Thoracic aorta (tissue), 2 donors: ENCODE results near the gene RELL1. TPM values are rescaled to one million over a fixed set of nuclear protein-coding genes. Genes with fewer than 3 reads are reported as not detected.

Experiments
- ATAC-seq: fragments of 150-250 bp; one replicate; pipeline ENCODE4 v1.8.0; 2017; ENCODE audit warnings: low read depth; ENCODE audit not compliant: insufficient number of reproducible peaks, low FRiP score
- DNase-seq: peaks from one replicate; pipeline ENCODE4 v3.0.0-alpha.2; 2020; ENCODE audit warnings: low spot score
- H3K27ac ChIP-seq, 2 donors: fragments of 200-600 bp; sonication (generic); 1 replicate in 1 of 2; 2 replicates in 1 of 2; pipeline ENCODE4 v1.5.1; 2016; ENCODE audit warnings: mild to moderate bottlenecking in 2 of 2, moderate library complexity in 2 of 2
- H3K27me3 ChIP-seq: fragments of 200-600 bp; sonication (generic); replicated peaks from 2 replicates; pipeline ENCODE4 v1.6.0; 2016; ENCODE audit warnings: mild to moderate bottlenecking; ENCODE audit not compliant: insufficient read depth
- H3K36me3 ChIP-seq: fragments of 200-600 bp; sonication (generic); one replicate; pipeline ENCODE4 v1.5.1; 2016
- H3K4me1 ChIP-seq, 2 donors: fragments of 200-600 bp; sonication (generic); 1 replicate in 1 of 2; 2 replicates in 1 of 2; pipeline versions ENCODE4 v1.5.1 to v1.6.0; 2016; ENCODE audit warnings: low read depth in 2 of 2, mild to moderate bottlenecking in 1 of 2; ENCODE audit not compliant: control insufficient read depth in 1 of 2
- H3K4me3 ChIP-seq: fragments of 200-600 bp; sonication (generic); 2 replicates; pipeline ENCODE4 v1.5.1; 2016; ENCODE audit warnings: mild to moderate bottlenecking
- H3K9me3 ChIP-seq: fragments of 200-600 bp; sonication (generic); 2 replicates; pipeline ENCODE4 v1.5.1; 2016
- total RNA-seq, 2 donors: library from RNA; depleted of rRNA; stranded (reverse); fragments of >200 nt; gene quantifications; one replicate each; pipeline versions ENCODE4 v1.1.0 to v1.2.3, GENCODE V29; 2016
- TF ChIP-seq, protein P1 (sequence below): fragments of 200-600 bp; sonication (generic); IDR thresholded peaks from one replicate; pipeline ENCODE4 v1.5.1; 2019; ENCODE audit warnings: antibody characterized with exemption

RELL1 gene
- total RNA-seq, 2 donors from 2014 or later = 46.7 to 69.3 TPM

DNA sequence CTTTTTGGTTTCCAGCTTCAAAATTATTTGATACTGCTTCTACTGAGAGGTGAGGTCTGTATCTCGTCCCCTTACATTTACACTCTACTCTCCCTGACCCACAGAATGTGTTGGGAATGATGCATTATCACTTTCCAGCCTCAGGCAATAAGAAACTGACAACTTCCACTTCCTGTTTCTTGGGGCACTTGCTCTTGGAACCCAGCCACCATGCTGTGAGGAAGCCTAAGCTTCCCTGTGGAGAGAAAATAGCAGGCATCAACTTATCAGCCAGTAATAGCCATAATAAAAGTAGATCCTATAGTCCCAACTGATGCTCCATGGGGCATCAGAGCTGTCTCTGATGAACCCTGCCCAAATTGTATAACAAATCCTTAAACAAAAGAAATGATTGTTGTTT, 32.6 kb downstream of the RELL1 start:
- peaks cover 4% of the 10 kb centered on the region for H3K9me3 ChIP-seq
- no peak overlapping the region for H3K27ac ChIP-seq
- H3K27me3 ChIP-seq = no peaks in the 10 kb centered on the region
- no peak overlapping the region for H3K4me3 ChIP-seq
- ATAC-seq (no peak), DNase-seq (no peak)
- no peaks in the 10 kb centered on the region for H3K4me1 ChIP-seq
- TF ChIP-seq, protein P1, sequence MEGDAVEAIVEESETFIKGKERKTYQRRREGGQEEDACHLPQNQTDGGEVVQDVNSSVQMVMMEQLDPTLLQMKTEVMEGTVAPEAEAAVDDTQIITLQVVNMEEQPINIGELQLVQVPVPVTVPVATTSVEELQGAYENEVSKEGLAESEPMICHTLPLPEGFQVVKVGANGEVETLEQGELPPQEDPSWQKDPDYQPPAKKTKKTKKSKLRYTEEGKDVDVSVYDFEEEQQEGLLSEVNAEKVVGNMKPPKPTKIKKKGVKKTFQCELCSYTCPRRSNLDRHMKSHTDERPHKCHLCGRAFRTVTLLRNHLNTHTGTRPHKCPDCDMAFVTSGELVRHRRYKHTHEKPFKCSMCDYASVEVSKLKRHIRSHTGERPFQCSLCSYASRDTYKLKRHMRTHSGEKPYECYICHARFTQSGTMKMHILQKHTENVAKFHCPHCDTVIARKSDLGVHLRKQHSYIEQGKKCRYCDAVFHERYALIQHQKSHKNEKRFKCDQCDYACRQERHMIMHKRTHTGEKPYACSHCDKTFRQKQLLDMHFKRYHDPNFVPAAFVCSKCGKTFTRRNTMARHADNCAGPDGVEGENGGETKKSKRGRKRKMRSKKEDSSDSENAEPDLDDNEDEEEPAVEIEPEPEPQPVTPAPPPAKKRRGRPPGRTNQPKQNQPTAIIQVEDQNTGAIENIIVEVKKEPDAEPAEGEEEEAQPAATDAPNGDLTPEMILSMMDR = no peak
- no peaks in the 10 kb centered on the region for H3K36me3 ChIP-seq

DNA sequence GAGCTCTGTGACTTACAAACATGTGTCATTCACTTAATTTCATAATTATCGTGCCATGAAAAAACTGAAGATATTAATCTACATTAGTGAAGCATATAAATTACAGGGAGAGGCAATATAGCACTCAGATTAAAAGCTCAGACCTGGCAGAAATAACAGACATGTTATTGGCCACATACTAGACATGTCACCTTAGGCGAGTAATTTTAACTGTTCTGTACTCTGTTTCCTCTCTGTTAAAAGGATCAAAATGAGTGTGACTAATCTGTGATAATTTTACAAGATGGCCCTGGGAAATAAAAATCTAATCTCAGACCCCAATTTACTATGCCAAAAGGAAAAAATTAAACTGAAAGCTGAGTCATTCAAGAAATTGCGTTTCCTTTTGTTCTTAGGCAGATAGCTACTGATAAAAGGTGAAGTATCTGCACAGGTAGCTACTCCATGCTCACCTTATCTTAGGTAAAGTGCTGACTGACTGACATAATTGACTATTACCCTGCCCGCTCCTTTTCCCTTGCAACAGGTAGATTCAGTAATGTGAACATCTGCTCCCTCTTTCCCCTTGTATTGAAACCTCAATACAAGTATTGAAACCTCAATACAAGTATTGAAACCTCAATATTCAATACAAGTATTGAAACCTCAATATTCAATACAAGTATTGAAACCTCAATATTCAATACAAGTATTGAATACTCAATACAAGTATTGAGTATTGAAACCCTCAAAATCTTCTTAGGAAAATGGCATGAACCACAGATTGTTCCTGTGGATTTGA, 33.2 kb downstream of the RELL1 start:
- no peak overlapping the region for H3K27ac ChIP-seq
- no peaks in the 10 kb centered on the region for H3K4me1 ChIP-seq
- DNase-seq (no peak), ATAC-seq (no peak)
- TF ChIP-seq, protein P1 = no peak
- H3K9me3 ChIP-seq = peaks cover 4% of the 10 kb centered on the region
- H3K4me3 ChIP-seq = no peak overlapping the region
- no peaks in the 10 kb centered on the region for H3K36me3 ChIP-seq
- no peaks in the 10 kb centered on the region for H3K27me3 ChIP-seq

DNA sequence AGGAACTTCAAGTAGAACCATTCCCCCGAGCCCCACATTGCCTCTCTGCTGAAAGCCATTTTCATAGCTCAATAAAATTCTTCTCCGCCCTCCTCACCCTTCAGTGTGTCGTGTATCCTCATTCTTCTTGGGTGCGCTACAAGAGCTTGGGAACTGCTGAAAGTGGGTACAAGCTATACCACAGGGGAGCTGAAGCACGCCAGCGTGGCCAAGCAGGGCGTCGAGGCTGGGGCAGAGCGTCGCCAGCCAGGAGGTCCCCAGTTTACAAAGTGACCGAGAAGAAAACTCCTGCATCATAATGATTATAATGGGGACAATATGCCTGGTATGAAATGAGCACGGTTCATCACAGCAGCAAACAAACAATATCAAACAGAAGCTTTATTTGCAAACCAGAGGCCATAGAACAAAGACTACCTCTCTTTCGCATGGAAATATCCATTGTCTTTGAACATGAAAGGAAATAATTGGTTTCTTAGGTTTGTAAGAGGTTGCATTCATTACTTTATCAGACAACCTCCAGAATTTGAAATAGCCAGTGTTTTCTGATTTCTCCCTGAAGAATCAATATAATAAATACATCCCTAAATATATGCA, 34.3 kb downstream of the RELL1 start:
- H3K36me3 ChIP-seq = peaks cover 4% of the 10 kb centered on the region
- H3K4me3 ChIP-seq = no peak overlapping the region
- peaks cover 4% of the 10 kb centered on the region for H3K9me3 ChIP-seq
- ATAC-seq = no peak
- TF ChIP-seq, protein P1 = no peak
- DNase-seq = no peak
- no peaks in the 10 kb centered on the region for H3K27me3 ChIP-seq
- H3K27ac ChIP-seq = no peak overlapping the region
- H3K4me1 ChIP-seq = no peaks in the 10 kb centered on the region

DNA sequence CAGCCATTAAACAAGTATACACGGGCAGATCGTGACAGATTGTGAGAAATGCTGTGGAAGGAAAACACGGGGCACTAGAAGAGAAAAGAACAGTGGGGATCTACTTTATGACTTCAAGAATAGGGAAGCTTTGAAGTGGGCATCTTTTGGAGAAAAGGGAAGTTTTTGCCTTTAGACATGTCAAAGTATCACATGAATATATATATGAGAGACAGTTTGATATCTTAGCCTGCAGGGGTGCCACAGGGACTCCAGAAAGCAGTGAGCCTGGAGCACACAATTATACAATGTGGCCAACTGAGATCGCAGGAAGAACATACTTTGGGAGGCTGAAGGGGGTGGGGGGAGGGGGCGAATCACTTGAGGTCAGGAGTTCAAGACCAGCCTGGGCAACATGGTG, 35.7 kb downstream of the RELL1 start:
- TF ChIP-seq, protein P1 = no peak
- no peak overlapping the region for H3K27ac ChIP-seq
- ATAC-seq (no peak), DNase-seq (no peak)
- H3K4me1 ChIP-seq = no peaks in the 10 kb centered on the region
- H3K36me3 ChIP-seq = peaks cover 7% of the 10 kb centered on the region
- H3K27me3 ChIP-seq = no peaks in the 10 kb centered on the region
- H3K4me3 ChIP-seq = no peak overlapping the region
- no peaks in the 10 kb centered on the region for H3K9me3 ChIP-seq

DNA sequence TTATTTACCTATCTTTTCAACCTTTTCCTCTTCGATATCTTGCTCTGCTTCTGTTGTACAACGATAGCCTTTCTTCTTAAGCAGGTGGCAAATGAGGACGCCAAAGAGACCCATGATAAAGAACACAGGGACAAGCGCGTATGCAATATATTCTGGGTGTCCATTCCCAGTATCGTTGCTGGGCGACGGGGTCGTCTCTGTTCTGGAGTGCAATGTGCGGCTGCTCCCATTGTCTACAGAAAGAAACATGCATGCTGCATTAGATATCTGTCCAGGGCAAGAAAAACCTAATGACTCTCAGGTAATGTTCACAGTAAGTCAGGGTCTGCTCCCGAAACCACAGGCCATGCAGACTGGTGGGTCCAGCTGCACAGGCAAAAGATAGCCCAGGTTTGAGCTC, 36.9 kb downstream of the RELL1 start:
- ATAC-seq (no peak), DNase-seq (no peak)
- no peaks in the 10 kb centered on the region for H3K9me3 ChIP-seq
- H3K27ac ChIP-seq = no peak overlapping the region
- no peaks in the 10 kb centered on the region for H3K27me3 ChIP-seq
- H3K4me1 ChIP-seq = no peaks in the 10 kb centered on the region
- TF ChIP-seq, protein P1 = no peak
- no peak overlapping the region for H3K4me3 ChIP-seq
- H3K36me3 ChIP-seq = peaks cover 7% of the 10 kb centered on the region
